GM19193 (cell line): ENCODE data around the gene TEKT3.

Experiments used
- POLR2A ChIP-seq: IDR thresholded peaks from 4 replicates; pipeline ENCODE4 v1.6.1; 2011; ENCODE audit not compliant: insufficient read depth, insufficient read length; ENCODE audit errors: extremely low read depth

Gene TEKT3

GRCh38 chr17:15255713-15256454 is 85.5 kb downstream of the TEKT3 start:
- TF ChIP-seq POLR2A = no peak
